RCC 7860 (cell line): ENCODE results near the gene IGFN1.
"Not testable (repeated sequence)": the region's sequence is repeated elsewhere in the genome, so short reads cannot be mapped to it uniquely, and the experiment has no call there.

Experiments used
- DNase-seq: peaks from one replicate; pipeline ENCODE4 v3.0.0-alpha.2; 2015; ENCODE audit warnings: low spot score
- FAIRE-seq: peaks from 2 replicates; lab custom pipeline; 2012; peaks lifted over from hg19 to GRCh38; lab: Jason Lieb, UNC

The IGFN1 gene

DNA sequence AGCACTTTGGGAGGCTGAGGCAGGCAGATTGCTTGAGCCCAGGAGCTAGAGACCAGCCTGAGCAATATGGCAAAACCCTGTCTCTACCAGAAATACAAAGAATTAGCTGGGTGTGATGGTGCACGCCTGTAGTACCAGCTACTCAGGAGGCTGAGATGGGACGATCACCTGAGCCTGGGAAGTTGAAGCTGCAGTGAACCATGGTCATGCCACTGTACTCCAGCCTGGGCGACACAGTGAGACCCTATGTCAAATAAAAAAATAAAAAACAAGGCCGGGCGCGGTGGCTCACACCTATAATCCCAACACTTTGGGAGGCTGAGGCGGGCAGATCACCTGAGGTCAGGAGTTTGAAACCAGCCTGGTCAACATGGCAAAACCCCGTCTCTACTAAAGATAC, 27.6 kb upstream of the IGFN1 start:
- not testable (repeated sequence) for FAIRE-seq, DNase-seq

DNA sequence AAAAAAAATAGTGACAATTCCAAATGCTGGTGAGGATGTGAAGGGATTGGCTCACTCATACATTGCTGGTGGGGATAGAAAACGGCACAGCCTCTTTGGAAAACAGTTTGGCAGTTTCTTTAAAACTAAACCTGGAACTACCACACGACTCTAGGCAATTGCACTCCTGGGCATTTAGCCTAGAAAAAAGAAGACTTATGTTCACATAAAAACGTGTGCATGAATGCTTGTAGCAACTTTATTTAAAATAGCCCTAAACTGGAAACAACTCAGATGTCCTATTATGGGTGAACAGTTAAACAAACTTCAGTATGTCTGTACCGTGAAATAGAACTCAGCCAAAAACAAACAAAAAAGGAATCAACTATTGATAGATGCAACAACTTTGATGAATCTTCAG, 26.9 kb upstream of the IGFN1 start:
- DNase-seq: no peak
- FAIRE-seq: no peak

DNA sequence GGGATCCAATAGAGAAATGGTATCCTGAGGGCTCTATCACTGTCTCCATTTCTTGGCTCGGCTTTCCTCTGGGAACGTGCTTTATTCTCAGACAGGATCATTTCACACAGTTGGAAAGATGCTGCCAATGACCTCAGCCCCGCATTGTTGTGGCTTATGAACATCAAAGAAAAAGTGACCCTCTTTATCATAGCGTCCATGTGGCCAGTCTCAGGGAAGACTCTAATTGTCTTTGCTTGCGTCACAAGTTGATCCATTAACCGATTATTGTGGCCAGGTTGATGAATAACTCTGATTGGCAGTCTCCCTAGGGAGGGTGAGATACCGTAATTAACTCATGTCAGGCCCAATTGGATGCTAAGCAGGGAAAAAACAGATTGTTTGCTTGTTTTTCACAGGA, 26.0 kb upstream of the IGFN1 start:
- peak; percentile 59 for DNase-seq
- FAIRE-seq: peak; percentile 85

DNA sequence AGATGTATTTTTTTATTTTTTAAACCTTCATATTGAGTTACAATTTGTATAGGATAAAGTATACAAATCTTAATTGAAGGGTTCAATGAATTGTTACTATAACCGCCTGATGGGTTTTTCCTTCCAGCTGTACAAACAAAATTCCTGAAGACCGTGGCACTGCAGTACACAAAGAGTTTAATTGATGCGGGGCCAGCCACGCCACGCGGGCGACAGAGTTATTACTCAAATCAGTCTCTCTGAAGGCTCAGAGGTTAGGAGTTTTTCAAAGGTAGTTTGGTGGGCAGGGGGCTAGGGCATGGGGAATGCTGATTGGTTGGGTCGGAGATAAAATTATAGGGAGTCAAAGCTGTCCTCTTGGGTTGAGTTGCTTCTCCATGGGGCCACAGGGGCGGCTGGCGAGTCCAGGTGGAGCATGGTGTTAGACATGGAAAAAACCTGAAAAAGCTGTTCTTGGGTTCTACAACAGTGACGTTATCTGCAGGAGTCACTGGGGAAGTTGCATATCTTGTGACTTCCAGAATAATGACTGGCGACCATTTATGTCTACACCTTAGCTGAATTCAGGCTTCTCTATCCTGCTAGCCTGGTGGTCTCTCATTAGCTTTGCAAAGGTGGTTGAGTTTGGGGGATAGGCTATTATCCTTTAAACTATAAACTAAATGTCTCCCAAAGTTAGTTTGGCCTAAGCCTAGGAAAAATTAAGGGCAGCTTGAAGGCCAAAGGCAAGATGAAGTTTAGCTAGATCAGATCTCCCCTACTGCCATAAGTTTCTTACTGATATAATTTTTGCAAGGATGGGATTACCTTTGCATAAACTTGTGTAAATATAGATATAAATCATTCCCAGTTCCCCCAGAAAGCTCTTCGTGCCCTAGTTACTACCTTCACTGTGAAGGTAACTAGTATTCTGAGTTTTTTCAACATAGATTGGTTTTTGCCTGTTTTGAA, 23.3 kb upstream of the IGFN1 start:
- FAIRE-seq (no peak), DNase-seq (no peak)

DNA sequence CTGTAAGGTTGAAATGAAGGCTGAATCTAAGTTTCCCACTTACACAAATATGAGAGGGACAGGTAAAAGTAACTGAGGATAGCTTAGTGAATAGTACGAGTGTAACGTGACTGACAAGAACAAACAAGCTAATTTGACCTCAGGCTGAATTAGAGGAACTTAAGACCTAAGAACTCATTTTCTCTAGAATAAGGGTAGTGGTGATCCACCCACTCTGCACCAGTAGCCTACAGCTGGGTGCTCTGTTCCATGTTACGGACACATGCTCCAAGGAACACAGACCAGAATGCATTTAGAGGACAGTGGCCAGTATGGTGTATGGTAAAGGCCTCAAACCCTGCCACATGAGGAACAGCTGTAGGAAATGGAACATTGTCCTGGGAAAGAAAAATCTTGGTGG, 21.4 kb upstream of the IGFN1 start:
- FAIRE-seq (no peak), DNase-seq (no peak)

DNA sequence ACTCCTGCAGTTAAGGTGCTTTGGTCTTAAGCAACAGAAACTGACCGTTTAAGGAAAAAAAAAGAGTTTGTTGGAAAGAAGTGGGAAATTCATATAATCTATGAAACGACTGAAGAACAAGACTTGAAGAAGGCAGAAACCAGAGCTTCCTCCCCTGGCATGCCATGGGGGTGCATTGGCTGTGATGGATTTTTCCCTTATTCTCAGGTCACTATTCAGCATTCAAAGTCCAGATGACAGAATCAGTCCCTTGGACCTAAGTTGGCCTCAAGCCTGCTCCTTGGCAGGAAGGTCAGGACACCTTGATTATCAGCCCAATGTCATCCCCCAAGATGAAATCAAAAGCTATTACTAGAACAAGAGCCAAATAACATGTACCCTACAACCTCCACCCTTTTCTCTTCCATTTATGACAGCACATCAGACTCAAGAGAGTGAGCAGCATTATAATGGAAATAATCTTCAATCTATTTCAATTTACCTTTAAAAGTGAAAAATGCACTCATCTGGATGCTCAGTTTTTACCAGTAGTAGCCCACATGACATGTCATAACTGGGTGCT, 20.6 kb upstream of the IGFN1 start:
- FAIRE-seq: no peak
- no peak for DNase-seq

DNA sequence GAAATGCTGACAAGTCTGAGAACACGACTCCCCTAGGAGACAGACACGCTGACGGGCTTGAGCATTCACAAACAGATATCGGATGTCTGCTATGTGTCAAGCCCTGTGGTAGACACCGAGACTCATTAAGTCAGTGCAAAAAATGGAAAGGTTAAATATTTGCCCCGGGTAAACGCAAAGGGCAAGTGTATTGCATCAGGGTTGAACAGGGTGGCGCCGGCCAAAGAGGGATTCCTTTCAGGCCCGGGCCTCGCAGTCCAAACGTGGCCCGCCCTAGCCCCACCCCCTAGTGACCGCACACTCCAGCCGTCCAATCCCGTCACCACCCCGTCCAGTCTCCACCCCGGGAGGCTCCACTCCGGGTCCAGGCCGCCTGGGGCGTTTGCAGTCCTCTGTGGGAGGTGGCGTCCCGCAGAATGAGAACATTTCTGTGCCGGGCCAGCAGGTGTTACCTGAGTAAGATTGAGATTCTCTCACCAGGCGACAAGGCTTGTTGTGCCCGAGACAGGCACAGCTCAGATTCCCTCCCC, 20.0 kb upstream of the IGFN1 start:
- DNase-seq: peak; percentile 97
- peak; percentile 88 for FAIRE-seq

DNA sequence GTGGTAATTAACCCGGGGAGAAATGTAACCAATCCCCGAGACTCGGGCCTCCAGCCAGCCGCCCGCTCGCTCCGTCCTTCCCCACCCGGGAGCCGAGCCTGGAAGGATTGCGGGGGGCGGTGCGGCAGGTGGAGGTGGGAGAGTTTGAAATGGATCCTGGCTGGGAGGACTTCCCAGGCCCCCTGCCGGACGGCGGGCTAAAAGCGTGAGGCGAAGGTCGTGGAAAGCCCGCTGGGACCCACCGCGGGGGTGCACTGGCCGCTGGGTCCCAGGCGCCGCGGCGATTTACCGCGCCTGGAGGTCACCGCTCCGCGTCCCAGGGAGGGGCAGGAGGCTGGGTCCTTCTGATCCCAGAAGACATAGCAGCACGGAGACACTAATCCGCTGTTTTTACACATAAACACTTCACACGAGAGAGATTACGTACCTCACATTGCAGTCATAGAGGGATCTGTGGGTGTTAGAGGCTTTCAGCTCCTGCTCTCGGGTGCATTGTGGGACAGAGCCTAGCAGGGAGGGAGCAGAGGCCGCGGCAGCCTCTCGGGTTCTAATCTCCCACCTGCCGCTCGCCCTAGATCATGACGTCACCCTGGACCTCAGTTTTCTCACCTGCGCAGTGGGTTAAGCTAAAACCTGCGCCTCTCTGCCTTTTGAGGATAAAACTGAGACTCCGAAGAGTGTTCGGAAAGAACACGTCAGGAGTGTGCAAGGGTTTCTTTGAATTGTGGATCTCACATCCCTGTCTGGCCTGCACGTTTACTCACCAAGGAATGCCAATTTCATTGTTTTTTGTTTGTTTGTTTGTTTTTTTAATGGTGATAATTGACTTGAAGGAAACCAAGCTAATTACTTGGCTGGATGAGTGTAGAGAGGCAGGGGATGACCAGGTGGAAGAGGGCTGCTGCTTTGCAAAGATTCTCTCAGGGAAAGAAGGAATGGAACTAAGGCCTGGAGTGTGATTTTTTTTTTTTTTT, 19.3 kb upstream of the IGFN1 start:
- DNase-seq: peak; percentile 49
- no peak for FAIRE-seq

DNA sequence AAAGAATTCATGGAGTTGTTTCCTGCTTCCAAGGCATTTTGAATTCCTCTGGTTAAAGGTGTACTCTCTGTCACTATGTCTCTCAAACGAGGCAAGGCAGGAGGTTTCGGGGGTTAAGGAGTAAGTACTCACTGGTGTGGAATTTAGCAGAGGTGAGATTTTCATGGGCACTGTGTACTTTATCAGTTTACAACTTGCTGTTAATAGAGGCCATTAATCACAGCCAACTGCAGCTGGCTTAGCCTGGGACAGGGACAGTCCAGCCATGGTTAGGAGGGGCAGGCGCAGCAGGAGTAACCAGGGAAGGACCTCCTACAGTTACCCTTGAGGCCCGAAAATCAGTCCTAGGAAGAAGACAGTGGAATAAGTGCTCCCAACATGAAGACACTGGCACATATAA, 18.3 kb upstream of the IGFN1 start:
- no peak for FAIRE-seq

DNA sequence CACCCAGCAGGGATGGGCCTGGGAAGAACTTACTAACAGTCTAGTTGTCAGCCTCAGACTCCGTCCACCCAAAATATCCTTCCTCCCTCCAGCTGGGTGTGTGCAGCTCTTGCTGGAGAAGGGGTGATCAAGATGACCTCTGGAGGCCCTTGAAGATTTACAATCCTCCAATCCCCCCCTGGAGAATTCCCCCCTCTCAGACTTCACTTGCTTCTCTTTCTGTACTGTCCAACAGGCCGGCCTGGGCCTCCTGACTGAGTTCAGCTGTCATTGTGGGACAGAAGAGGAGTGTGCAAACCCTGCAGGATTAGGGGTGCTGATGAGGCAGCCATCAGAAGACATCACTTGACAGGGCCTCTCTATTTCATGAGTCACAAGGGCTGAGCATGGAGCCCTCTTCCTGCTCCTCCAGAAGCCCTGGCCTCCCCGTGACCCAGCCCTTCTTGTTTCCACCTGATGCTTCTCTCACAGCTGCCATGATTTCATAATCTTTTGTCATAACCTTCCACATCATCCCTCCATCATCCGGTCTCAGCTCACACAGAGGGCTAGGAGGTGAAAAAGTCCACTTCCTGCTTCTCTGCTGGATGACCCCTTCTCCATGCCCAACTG, 17.5 kb upstream of the IGFN1 start:
- peak; percentile 39 for DNase-seq
- FAIRE-seq: no peak

More for the DNA sequence above, 18.3 kb upstream of the IGFN1 start:
- DNase-seq: no peak

DNA sequence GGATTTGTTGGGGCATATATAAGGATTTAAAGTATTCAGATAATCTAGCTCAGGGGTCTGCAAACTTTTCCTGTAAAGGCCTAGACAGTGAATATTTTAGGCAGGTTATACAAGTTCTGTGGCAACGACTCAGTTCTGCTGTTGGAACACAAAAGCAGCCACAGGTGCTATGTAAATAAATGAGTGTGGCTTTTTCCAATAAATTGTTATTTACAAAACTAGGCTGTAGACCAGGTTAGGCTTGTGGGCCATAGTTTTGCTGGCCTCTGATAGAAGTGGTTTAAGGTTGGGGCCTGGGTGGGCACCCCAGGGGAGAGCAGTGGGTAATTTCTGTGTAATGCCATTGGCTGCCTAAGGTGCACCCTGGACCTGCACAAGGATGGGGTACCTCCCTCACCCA, 16.9 kb upstream of the IGFN1 start:
- FAIRE-seq (no peak), DNase-seq (no peak)

DNA sequence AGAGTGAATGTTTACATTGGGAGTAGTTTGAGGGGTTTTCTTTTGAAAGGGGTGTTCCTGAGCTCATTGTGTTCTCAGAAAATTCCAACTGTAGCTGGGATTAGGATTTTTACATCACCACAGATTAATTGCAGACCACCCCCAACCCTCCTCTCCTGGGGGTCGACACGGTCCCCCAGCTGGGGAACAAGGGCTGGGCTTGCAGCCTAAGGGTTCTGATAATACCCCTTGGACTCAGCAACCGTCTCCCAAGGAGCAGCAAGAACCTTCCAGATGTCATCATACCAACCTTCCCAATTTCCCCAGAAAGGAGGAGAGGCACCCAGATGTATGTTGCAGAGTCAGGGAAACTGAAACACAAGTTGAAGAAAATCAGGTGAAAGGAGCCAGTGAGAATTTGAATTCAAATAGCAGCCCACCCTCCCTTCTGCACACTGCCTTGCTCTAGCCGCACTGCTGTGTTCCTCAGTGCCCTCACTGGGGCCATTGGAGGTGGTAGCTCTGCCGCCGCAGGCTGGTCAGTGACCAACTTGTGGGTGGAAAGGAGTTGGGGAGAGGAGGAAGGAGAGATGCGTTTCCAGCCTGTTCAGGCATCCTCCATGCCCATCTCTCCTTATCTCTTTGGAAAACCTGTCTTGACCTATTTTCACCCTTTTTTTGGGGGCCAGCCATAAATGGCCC, 14.7 kb upstream of the IGFN1 start:
- no peak for DNase-seq
- no peak for FAIRE-seq

DNA sequence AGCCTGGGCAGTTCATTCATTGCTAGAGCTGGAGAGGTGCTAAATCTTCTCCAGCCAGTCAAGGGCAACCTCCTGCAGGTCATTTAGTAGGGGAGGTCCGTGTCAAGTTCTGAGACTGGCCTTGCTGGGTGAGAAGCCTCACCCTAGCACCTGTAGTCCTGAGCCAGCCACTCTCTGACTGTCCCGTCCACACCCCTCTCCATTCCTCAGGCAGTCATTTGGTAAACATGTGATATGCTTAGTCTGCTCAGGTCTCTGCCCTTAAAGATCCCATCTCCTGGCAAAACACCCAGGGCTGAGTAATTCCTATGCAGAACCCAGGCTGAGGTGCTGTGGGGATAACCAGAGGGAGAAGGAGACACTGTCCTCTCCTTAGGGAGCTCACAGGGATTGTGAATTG, 13.7 kb upstream of the IGFN1 start:
- DNase-seq (no peak), FAIRE-seq (no peak)

DNA sequence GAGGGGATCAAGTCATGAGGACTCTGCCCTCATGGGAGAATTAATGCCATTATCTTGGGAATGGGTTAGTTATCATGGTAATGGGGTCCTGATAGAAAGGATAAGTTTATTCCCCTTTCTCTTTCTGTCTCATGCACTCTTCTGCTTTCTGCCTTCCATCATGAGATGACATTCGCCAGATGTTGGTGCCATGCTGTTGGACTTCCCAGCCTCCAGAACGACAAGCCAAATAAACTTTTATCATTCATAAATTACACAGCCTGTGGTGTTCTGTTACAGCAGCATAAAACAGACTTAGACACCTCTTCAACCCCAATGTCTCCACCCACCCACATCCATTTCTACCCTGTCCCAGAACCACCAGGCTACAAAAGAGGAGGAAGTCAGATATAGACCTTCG, 11.9 kb upstream of the IGFN1 start:
- DNase-seq (no peak), FAIRE-seq (no peak)

DNA sequence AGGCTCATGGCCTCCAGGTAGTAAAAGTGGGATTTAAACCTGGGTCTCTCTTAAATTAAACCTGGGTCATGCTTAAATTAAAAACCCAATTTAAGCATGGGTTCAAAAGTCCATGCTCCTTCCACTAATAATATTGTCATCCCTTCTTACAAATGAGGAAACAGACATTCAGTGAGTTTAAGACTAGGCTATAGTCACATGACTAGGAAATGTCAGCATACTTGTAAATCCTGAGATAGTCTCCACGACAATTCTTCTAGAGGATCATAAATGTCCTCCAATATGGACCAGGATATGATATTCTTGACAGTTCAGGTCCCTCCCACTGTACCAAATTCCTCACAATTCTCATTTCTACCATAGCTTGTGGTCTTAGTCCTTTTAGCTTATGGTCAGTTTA, 10.5 kb upstream of the IGFN1 start:
- no peak for DNase-seq
- no peak for FAIRE-seq

DNA sequence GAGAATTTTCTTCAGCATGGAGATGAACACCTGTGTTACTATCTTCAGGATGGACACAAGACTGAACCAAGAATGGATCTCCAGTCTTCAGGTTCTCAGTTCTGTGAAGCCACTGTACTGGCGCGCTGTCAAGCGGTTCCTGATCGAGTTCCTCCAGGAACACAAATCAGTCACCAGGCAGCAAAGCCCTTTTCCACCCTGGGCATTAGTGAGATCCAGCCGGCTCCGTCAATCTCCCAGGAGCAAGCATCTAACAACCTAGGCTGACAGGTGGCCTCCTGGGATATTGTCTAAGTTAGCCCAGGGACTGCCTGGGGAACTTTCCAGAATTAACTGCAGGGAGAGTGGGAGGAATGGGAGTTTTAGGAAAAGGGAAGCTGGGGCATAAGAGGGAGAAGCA, 9.7 kb upstream of the IGFN1 start:
- FAIRE-seq: no peak
- DNase-seq: no peak

DNA sequence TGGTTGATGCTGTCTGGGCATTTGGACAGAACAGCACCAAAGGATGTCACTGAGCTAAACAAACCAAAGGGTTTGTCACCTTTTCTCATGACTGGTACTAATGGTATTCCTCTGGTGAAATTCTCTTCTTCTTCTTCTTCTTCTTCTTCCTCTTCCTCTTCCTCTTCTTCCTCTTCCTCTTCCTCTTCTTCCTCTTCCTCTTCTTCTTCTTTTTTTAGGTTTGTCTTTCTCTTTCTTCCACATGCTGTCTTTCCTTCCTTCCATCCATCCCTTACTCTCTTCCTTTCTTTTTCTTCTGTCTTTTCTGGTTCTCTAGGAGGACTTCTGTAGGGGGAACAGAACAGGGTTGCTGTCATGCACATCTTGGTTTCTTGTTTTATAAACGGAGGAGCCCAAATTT, 9.3 kb upstream of the IGFN1 start:
- FAIRE-seq (no peak), DNase-seq (no peak)

DNA sequence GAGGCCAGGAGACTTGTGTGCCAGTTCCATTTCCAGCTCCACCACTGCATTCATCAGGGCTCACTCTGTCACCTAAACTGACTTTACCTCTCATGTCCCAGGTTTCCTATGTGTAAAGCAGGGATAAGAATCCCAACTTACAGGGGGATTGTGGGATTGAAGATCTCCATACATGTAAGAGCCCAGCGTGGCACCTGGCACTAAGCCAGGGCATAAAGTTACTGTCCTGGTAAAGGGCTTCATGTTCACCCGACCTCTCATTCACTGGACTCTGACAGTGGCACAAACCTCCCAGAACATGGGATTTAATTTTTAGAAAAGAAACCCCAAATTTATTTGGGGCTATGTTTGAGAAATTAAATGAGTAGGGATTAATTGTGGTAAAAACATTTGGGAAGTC, 8.9 kb upstream of the IGFN1 start:
- FAIRE-seq (no peak), DNase-seq (no peak)

DNA sequence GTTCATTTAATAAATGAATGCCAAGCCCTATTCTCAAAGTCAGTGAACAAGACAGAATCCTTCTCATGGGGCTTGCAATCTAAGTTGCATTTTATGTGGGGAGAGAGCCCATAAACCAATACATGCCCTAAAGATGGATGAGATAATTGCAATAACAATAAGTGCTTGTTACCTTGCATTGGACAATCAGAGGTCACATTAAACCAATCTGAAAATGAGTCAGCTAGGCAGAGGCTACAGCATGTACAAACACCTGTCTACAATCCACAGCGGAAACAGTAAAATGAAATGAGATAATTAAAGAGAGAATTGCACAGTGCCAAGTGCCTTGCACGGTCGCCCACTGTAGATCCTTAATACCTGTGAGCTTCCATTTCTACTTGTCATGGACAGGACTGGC, 7.4 kb upstream of the IGFN1 start:
- DNase-seq (no peak), FAIRE-seq (no peak)

DNA sequence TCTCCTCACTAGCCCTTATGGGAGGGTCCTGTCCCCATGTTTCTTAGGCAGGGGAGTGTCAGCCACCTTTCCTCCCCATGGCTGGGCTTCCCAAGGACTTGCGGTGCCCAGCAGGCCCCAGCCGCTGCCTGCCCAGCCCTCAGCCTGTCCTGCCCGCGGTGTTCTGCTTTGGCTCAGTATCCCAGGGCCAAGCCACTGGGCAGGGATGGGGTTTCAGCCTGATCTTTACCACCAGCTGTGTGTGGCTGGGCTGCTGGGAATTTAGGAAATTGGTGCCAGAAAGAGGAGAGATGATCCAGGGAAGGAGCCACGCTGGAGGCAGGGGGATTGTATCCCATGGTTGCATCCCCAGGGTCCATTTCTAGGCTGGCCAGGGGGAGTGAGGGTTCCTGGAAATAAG, 6.9 kb upstream of the IGFN1 start:
- no peak for FAIRE-seq
- DNase-seq: no peak
